ENCODE data around the gene GRIP2. TPM values are rescaled to one million over a fixed set of nuclear protein-coding genes. Genes with fewer than 3 reads are reported as not detected.

Gene GRIP2
- total and polyA plus RNA-seq, 9 of the 15 experiments (the other 6 are each of a cell fraction or from before 2014, with no cell fraction given) = 0.01 TPM; not detected in 7

DNA sequence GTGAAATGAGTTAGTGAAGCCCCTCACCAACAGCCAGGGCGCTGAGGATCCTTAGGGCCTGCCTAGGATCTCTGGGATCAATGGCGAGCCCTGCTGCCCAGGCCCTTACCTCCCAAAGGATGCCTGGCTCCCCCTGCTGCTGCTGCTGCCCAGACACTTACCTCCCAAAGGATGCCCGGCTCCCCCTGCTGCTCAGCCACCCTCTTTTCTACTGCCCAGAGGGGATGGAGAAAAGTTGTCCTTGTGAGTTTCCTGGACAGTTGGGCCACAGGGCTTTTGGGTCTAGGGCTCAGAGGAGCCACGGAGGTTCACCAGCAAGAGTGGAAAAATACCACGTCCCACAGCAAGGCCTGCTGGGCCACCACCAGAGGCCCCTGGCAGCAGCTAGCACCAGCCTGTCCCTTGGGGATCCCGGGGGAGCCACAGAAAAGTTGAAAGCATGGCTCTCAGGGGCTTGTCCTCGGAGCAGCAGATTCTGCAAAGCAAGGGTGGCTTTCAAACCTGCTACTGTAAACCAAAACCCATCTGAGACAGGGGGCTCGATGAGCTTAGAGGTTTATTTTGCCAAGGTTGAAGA, 78.3 kb downstream of the GRIP2 start (continued):
- TF ChIP-seq SMC3 (conservative IDR thresholded peaks at IDR 0.05; ENCODE audit: insufficient read depth, low read depth, low read length) (peak; percentile 61), XRCC5 (IDR thresholded peaks at IDR 0.05; ENCODE audit: low read depth, low read length) (no peak), ZNF778 (CRISPR knock-in tag; IDR thresholded peaks at IDR 0.05) (no peak), TAF1 (IDR thresholded peaks at IDR 0.05; ENCODE audit: control insufficient read depth, extremely low read depth, insufficient read depth, low read length, severe bottlenecking) (no peak), ZNF232 (CRISPR knock-in tag; IDR thresholded peaks at IDR 0.05) (no peak), MYNN (IDR thresholded peaks at IDR 0.05) (no peak), MYNN (CRISPR knock-in tag; IDR thresholded peaks at IDR 0.05) (no peak), CC2D1A (IDR thresholded peaks at IDR 0.05) (peak; percentile 57; the same call in 1 of the 2 replicates)
- TF ChIP-seq, protein P1, sequence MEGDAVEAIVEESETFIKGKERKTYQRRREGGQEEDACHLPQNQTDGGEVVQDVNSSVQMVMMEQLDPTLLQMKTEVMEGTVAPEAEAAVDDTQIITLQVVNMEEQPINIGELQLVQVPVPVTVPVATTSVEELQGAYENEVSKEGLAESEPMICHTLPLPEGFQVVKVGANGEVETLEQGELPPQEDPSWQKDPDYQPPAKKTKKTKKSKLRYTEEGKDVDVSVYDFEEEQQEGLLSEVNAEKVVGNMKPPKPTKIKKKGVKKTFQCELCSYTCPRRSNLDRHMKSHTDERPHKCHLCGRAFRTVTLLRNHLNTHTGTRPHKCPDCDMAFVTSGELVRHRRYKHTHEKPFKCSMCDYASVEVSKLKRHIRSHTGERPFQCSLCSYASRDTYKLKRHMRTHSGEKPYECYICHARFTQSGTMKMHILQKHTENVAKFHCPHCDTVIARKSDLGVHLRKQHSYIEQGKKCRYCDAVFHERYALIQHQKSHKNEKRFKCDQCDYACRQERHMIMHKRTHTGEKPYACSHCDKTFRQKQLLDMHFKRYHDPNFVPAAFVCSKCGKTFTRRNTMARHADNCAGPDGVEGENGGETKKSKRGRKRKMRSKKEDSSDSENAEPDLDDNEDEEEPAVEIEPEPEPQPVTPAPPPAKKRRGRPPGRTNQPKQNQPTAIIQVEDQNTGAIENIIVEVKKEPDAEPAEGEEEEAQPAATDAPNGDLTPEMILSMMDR (IDR thresholded peaks at IDR 0.05 in 2 of 3, conservative IDR thresholded peaks at IDR 0.05 in 1 of 3; ENCODE audit: insufficient read depth in 2 of 3, low read depth in 1 of 3, low read length in 3 of 3) = peak; percentile 73 to 98 (median 97)
- TF ChIP-seq, protein P2, sequence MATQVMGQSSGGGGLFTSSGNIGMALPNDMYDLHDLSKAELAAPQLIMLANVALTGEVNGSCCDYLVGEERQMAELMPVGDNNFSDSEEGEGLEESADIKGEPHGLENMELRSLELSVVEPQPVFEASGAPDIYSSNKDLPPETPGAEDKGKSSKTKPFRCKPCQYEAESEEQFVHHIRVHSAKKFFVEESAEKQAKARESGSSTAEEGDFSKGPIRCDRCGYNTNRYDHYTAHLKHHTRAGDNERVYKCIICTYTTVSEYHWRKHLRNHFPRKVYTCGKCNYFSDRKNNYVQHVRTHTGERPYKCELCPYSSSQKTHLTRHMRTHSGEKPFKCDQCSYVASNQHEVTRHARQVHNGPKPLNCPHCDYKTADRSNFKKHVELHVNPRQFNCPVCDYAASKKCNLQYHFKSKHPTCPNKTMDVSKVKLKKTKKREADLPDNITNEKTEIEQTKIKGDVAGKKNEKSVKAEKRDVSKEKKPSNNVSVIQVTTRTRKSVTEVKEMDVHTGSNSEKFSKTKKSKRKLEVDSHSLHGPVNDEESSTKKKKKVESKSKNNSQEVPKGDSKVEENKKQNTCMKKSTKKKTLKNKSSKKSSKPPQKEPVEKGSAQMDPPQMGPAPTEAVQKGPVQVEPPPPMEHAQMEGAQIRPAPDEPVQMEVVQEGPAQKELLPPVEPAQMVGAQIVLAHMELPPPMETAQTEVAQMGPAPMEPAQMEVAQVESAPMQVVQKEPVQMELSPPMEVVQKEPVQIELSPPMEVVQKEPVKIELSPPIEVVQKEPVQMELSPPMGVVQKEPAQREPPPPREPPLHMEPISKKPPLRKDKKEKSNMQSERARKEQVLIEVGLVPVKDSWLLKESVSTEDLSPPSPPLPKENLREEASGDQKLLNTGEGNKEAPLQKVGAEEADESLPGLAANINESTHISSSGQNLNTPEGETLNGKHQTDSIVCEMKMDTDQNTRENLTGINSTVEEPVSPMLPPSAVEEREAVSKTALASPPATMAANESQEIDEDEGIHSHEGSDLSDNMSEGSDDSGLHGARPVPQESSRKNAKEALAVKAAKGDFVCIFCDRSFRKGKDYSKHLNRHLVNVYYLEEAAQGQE (IDR thresholded peaks at IDR 0.05; ENCODE audit: borderline replicate concordance) = peak; percentile 86
- TF ChIP-seq, protein P2 (CRISPR knock-in tag; IDR thresholded peaks at IDR 0.05; ENCODE audit: low read depth) = no peak

Measured in K562 (cell line).